Inflammatory macrophage (primary cell): ENCODE results near the gene ZNF563.
"Not testable (repeated sequence)": the region's sequence is repeated elsewhere in the genome, so short reads cannot be mapped to it uniquely, and the experiment has no call there.

Source experiments
- DNase-seq, 2 donors: peaks; one replicate each; pipeline ENCODE4 v3.0.0-alpha.2; 2020 to 2022
- total RNA-seq, 18 experiments: gene quantifications; one replicate each; lab custom pipeline; 2026; ENCODE audit warnings: mixed read lengths in 6 of 18, inconsistent platforms in 2 of 18; lab: John Stamatoyannopoulos, UW

Gene ZNF563
- total RNA-seq: 0.35 to 4.8 (median 3.0) reads per million in 18 experiments

- peak; percentile 97 to 98 for DNase-seq
Observed at GRCh38 chr19:12333162-12334159, at the start of gene ZNF563. TSS of gene ZNF563 (minus strand) at chr19:12333633. CDS start at chr19:12333482, 151 bp downstream.

- no peak for DNase-seq
Observed at GRCh38 chr19:12380444-12380737, 47.0 kb upstream of the ZNF563 start.

DNA sequence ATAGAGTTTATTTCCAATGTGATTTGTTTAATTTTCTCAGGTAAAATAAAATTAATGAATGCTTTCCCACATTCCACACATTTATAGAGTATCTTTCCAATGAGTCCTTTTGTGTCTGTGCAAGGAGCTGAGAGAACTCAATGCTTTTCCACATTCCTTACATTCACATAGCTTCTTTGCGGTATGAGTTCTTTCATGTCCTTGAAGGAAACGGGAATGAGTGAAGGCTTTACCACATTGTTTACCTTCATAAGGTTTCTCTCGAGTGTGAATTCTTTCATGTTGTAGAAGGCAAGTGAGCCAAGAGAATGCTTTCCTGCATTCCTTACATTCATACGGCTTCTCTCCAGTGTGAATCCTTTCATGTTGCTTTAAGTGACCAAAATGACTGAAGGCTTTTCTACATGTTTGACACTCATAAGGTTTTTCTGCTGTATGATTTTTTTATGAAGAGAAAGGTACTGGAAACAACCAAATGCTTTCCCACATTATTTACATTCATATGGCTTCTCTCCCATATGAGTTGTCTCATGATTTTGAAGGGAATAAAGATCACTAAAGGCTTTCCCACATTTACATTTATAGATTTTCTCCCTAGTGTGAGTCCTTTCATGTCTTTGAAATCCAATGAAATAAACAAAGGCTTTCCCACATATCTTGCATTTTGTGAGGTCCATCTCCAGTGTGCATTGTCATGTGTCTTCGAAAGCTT is 46.5 kb upstream of the ZNF563 start:
- no peak for DNase-seq

GRCh38 chr19:12374026-12374425 is 40.6 kb upstream of the ZNF563 start:
- DNase-seq: no peak

- DNase-seq: peak; percentile 94 to 95
Observed at GRCh38 chr19:12365236-12366162, 32.1 kb upstream of the ZNF563 start, which contains the start of gene ZNF442. TSS of gene ZNF442 (minus strand) at chr19:12365683. CDS start at chr19:12363631, 2,052 bp downstream.

GRCh38 chr19:12364391-12365235 is 31.2 kb upstream of the ZNF563 start:
- DNase-seq: peak; percentile 4 to 16

DNA sequence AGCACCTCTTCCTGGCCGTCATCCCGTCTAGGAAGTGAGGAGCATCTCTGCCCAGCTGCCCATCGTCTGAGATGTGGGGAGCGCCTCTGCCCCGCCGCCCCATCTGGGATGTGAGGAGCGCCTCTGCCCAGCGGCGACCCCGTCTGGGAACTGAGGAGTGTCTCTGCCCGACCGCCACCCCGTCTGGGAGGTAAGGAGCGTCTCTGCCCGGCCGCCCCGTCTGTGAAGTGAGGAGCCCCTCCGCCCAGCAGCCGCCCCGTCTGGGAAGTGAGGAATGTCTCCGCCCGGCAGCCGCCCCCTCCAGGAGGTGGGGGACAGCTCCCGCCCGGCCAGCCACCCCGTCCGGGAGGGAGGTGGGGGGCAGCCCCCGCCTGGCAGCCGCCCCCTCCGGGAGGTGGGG is 28.8 kb upstream of the ZNF563 start:
- not testable (repeated sequence) for DNase-seq

DNA sequence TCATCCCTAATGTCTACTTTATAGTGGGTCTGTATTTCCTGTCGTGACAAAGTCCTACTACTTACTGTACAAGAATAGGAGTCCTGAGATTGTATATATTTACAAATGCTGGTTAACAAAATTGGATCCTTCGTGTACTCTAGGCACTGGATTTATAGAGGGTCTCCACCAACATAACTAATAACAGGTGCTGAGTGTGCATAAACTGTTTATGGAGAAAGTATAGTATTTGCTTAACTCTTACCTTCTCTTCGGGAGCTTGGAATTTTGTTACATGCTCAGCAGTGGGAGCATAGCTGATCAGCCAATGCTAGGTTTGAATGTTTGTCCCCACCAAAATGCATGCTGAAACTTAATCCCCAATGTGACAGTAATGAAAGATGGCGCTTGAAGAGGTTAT is 19.9 kb upstream of the ZNF563 start:
- DNase-seq: no peak

DNA sequence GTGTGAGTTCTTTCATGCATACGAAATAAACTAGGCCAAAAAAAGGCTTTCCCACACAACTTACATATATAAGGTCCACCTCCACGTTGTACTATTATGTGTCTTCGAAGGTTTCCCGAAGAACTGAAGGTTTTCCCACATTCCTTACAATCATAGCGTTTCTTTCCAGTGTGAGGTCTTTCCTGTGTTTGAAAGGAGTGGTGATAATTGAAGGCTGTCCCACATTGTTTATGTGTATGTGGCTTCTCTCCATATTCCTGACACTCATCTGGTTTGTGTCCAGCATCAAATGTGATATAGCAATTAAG is 17.4 kb upstream of the ZNF563 start:
- no peak for DNase-seq

DNA sequence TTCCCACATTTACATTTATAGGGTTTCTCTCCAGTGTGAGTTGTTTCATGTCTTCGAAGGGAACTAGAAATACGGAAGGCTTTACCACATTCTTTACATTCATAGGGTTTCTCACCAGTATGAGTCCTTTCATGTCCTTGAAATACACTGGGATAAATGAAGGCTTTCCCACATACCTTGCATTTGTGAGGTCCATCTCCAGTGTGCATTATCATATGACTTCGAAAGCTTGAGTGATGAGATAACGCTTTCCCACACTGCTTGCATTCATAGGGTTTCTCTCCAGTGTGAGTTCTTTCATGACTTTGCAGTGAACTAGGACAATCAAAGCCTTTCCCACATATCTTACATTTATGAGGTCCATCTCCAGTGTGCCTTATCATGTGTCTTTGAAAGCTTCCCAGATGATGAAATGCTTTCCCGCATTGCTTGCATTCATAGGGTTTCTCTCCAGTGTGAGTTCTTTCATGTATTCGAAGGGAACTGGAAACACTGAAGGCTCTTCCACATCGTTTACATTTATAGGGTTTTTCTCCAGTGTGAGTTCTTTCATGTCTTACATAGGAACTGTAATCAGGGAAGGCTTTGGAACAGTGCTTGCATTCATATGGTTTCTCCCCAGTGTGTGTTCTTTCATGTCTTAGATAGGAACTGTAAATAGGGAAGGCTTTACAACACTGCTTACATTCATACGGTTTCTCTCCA is 16.9 kb upstream of the ZNF563 start:
- DNase-seq: no peak

DNA sequence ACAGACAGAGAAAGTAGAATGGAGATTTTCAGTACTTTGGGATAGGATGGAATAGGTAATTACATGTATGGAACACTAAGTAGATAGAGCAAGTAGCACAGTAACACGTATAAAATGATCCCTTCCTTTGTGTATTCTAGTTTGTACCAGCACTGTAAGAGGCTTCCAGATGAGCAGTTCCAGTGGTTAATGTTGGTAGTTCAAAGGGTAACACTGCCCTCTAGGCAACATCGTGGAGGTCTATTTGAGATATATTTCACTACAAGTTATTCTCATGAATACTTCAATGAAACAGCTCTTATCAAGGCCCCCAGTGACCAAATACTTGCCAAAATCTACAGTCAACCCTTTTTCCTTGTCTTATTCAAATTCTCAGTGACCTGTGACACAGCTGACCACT is 13.5 kb upstream of the ZNF563 start:
- no peak for DNase-seq

- DNase-seq: no peak
Observed at GRCh38 chr19:12345197-12345596, 11.8 kb upstream of the ZNF563 start.

DNA sequence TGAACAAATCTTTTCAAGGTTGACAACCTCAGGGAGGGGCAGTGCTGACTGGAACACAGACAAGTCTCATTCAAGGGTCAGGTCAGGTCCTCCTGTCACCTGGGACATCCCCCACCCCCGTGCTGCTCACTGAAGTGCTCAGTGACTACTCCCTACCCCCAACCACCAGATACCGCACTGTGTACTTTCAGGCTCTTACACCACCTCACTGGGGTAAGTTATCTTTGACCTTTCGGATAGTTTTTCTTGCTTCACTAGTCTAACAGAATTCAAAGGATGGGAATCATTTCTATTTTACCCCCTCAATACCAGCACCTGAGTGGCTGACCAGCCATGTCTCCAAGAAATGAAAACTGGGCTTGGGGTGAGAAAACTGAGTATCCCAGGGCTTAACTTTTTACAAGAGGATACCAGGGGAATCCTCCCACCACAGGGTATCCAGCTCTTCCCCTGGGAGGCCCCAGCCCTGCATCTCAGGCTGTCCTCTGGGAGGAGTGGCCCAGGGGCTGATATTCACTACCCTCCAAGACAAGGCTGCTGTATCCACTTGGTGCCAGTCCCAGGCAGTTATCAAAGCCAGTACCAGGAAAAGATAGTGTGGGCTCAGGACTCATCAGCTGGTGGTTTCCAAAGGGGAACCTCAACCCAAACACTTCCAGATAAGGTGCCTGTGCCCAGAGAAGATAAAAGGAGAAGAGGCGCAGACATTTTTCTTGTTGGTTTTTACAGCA is 2.1 kb downstream of the ZNF563 start:
- peak in 1 of 2 donors; percentile 14 for DNase-seq

GRCh38 chr19:12330340-12330739 is 3.1 kb downstream of the ZNF563 start:
- DNase-seq: no peak

DNA sequence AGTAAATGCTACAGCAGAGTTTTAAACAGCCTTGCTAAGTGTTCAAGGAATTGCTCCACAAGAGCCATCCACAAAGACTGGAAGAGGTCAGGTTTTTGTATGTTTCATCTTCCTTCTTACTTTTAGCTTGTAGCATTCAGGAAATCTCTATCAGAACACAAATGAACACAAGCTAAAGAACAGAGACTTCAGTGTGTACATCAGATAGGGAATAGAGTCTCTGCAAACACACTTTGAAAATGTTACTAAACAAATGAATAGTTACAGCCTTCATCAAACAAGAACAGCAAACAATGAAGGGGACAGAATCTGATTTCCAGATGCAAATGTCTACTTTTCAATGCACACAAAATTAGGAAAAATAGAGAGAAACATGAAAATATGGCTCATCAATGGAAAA is 7.7 kb downstream of the ZNF563 start:
- no peak for DNase-seq

DNA sequence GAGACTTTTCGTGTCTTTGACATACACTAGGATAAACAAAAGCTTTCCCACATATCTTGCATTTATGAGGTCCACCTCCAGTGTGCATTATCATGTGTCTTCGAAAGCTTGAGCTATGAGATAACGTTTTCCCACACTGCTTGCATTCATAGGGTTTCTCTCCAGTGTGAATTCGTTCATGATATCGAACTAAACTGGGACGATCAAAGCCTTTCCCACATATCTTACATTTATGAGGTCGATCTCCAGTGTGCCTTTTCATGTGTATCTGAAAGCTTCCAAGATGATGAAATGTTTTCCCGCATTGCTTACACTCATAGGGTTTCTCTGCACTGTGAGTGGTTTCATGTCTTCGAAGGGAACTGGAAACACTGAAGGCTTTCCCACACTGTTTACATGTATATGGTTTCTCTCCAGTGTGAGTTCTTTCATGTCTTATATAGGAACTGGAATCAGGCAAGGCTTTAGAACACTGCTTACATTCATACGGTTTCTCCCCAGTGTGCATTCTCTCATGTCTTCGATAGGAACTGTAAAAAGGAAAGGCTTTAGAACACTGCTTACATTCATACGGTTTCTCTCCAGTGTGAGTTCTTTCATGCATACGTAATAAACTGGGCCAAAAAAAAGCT is 14.5 kb downstream of the ZNF563 start:
- DNase-seq: no peak

- no peak for DNase-seq
Observed at GRCh38 chr19:12314553-12314952, 18.9 kb downstream of the ZNF563 start.

DNA sequence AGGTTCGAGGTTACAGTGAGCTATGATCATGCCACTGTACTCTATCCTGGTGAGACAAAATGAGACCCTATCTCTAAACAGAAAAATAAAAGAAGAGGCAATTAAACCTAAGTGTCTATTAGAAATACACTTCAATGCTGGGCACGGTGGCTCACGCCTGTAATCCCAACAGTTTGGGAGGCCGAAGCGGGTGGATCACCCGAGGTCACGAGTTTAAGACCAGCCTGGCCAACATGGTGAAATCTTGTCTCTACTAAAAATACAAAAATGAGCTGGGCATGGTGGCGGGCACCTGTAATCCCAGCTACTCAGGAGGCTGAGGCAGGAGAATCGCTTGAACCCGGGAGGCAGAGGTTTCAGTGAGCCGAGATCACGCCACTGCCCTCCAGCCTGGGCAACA is 24.5 kb downstream of the ZNF563 start:
- DNase-seq: not testable (repeated sequence)

DNA sequence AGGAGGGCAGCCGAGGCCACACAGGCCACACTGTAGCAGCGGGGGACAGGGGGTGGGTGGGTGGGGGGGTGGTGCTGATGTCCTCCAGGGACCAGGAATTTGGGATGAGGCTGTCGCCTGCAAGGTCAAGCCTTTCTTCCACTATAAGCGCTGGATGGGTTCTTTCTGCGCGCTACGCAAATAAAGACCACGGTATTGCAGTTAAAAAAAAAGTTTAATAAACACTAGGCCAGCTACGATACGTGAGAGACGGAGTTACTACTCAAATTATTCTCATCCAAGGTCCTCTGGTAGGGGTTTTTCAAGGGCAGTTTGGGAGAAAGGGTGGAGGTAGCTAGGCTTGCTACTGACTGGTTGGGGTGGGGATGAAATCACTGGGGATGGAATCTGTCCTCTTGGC is 38.2 kb downstream of the ZNF563 start:
- DNase-seq: no peak
